Adrenal gland (tissue), 19 donors: ENCODE measurements around the gene HBS1L. TPM values are rescaled to one million over a fixed set of nuclear protein-coding genes. Genes with fewer than 3 reads are reported as not detected.
A peak's percentile ranks its signal among the peaks of the same experiment; 100 is the strongest.

Experiments used
- DNase-seq, 7 donors: peaks; one replicate each; pipeline ENCODE4 v3.0.0-alpha.2; 2019 to 2020
- H3K27ac ChIP-seq, 5 donors: fragments of 200-600 bp; sonication (generic) in 4 of 5; 1 replicate in 3 of 5; 2 replicates in 2 of 5; pipeline versions ENCODE4 v1.5.1 to v1.8.0; 2016 to 2020; ENCODE audit warnings: mild to moderate bottlenecking in 1 of 5
- H3K27me3 ChIP-seq: fragments of 200-600 bp; 2 replicates; pipeline ENCODE4 v1.8.0; 2021
- H3K36me3 ChIP-seq, 2 donors: fragments of 200-600 bp; replicated peaks in 1 of 2; 1 replicate in 1 of 2; 2 replicates in 1 of 2; pipeline versions ENCODE4 v1.5.1 to v1.8.0; 2018 to 2022
- H3K4me1 ChIP-seq, 2 donors: fragments of 200-600 bp; replicated peaks in 1 of 2; 1 replicate in 1 of 2; 2 replicates in 1 of 2; pipeline versions ENCODE4 v1.5.1 to v1.8.0; 2018 to 2021
- H3K4me3 ChIP-seq, 4 donors: fragments of 200-600 bp; sonication (generic) in 3 of 4; one replicate each; pipeline ENCODE4 v1.5.1; 2016 to 2018
- H3K9me3 ChIP-seq, 3 donors: fragments of 200-600 bp; sonication (generic) in 1 of 3; replicated peaks in 1 of 3; 1 replicate in 2 of 3; 2 replicates in 1 of 3; pipeline versions ENCODE4 v1.5.1 to v1.8.0; 2016 to 2021
- POLR2A ChIP-seq, 2 donors: fragments of 450-650 bp; IDR thresholded peaks; one replicate each; pipeline ENCODE4 v1.6.1; 2017; ENCODE audit warnings: antibody characterized with exemption in 2 of 2, mild to moderate bottlenecking in 2 of 2, moderate library complexity in 1 of 2
- WGBS, 4 donors: extraction: QIAGEN DNeasy Blood & Tissue Kit in 2 of 4; methylation state at CpG; one replicate each; pipeline versions ENCODE4 v1.1.5 to v1.1.7; 2013 to 2017; 5-methylcytosine and 5-hydroxymethylcytosine counted together
- intact Hi-C, 2 donors: fragments of 100-400 bp; cut with DNase I; formaldehyde crosslinking; loops; one replicate each; pipeline versions ENCODE4 v1.14.1 to v1.15.0; 2022 to 2023
- long read RNA-seq, 10 donors: library from polyadenylated mRNA in 3 of 10; unstranded in 2 of 10; stranded (forward) in 1 of 10; transcript quantifications; one replicate each; pipeline ENCODE4 v2.0.0 and lab custom pipeline, GENCODE V29; 2021 to 2026
- polyA plus RNA-seq, 3 donors: library from polyadenylated mRNA; stranded (reverse); fragments of 200-250 nt in 2 of 3; fragments of 350-450 nt in 1 of 3; fragmentation: Illumina TruSeq in 1 of 3; extraction: RNeasy Lipid Tissue Mini Kit (QIAGEN cat#74804) in 1 of 3; gene quantifications; one replicate each; pipeline ENCODE4 v1.2.3, GENCODE V29; 2013 to 2014
- total RNA-seq, 9 donors: library from RNA; depleted of rRNA in 4 of 9; stranded (reverse); fragments of >200 nt in 4 of 9; fragments of 120-200 nt in 1 of 9; fragmentation: NEBNext Ultra II Directional in 1 of 9; extraction: Animal tissue kit (Norgen Biotek cat#: 25700) in 1 of 9; gene quantifications; one replicate each; pipeline versions ENCODE4 v1.1.0 to v1.2.4, GENCODE V29; 2013 to 2023
- TF ChIP-seq, protein P1 (sequence below), 6 experiments: fragments of 450-650 bp in 4 of 6; fragments of 200-600 bp in 2 of 6; sonication (generic) in 1 of 6; IDR thresholded peaks; 1 replicate in 5 of 6; 2 replicates in 1 of 6; pipeline versions ENCODE4 v1.5.1 to v1.8.0; 2016 to 2021; ENCODE audit warnings: antibody characterized with exemption in 6 of 6, mild to moderate bottlenecking in 2 of 6, moderate library complexity in 1 of 6
- donor health status: healthy with polysubstance abuse.
- donor health status: Bipolar disorder and iron deficiency.
- donor health status: DM: yes; HTN: yes; CAD: no.
- donor health status: DM: no; HTN: no; CAD: no.
- donor health status: DM: no; HTN: no; CAD: no.
- donor health status: DM: yes; HTN: yes; CAD: no.

Gene HBS1L
- total RNA-seq: 100 to 1,000 TPM in 1 of 9 donors, 10 to 100 TPM in 8; 42.2 to 104 (median 63.7) TPM
- 100 to 1,000 TPM in 1 of 3 donors, 10 to 100 TPM in 2; 17.0 to 121 (median 18.7) TPM for polyA plus RNA-seq
- long read RNA-seq, donor 1, full-length matches to known transcripts: 5 of 5 reads
- long read RNA-seq, donor 1, partial matches to known transcripts: 0 of 5 reads
- long read RNA-seq, donor 1, other reads (novel, unspliced or antisense): 0 of 5 reads
- long read RNA-seq, donor 2, full-length matches to known transcripts: 10 of 10 reads
- long read RNA-seq, donor 2, partial matches to known transcripts: 0 of 10 reads
- long read RNA-seq, donor 2, other reads (novel, unspliced or antisense): 0 of 10 reads
- long read RNA-seq, donor 3, full-length matches to known transcripts: 5 of 14 reads
- long read RNA-seq, donor 3, partial matches to known transcripts: 9 of 14 reads
- long read RNA-seq, donor 3, other reads (novel, unspliced or antisense): 0 of 14 reads
- long read RNA-seq, donor 4, full-length matches to known transcripts: 32 of 43 reads
- long read RNA-seq, donor 4, partial matches to known transcripts: 9 of 43 reads
- long read RNA-seq, donor 4, other reads (novel, unspliced or antisense): 2 of 43 reads
- long read RNA-seq, donor 5, full-length matches to known transcripts: 158 of 179 reads
- long read RNA-seq, donor 5, partial matches to known transcripts: 5 of 179 reads
- long read RNA-seq, donor 5, other reads (novel, unspliced or antisense): 16 of 179 reads
- long read RNA-seq, donor 6, full-length matches to known transcripts: 18 of 23 reads
- long read RNA-seq, donor 6, partial matches to known transcripts: 3 of 23 reads
- long read RNA-seq, donor 6, other reads (novel, unspliced or antisense): 2 of 23 reads
- long read RNA-seq, donor 7, full-length matches to known transcripts: 4 of 4 reads
- long read RNA-seq, donor 7, partial matches to known transcripts: 0 of 4 reads
- long read RNA-seq, donor 7, other reads (novel, unspliced or antisense): 0 of 4 reads
- long read RNA-seq, donor 8, full-length matches to known transcripts: 9 of 22 reads
- long read RNA-seq, donor 8, partial matches to known transcripts: 13 of 22 reads
- long read RNA-seq, donor 8, other reads (novel, unspliced or antisense): 0 of 22 reads
- long read RNA-seq, donor 9, full-length matches to known transcripts: 16 of 16 reads
- long read RNA-seq, donor 9, partial matches to known transcripts: 0 of 16 reads
- long read RNA-seq, donor 9, other reads (novel, unspliced or antisense): 0 of 16 reads
- long read RNA-seq, donor 10, full-length matches to known transcripts: 7 of 7 reads
- long read RNA-seq, donor 10, partial matches to known transcripts: 0 of 7 reads
- long read RNA-seq, donor 10, other reads (novel, unspliced or antisense): 0 of 7 reads

DNA sequence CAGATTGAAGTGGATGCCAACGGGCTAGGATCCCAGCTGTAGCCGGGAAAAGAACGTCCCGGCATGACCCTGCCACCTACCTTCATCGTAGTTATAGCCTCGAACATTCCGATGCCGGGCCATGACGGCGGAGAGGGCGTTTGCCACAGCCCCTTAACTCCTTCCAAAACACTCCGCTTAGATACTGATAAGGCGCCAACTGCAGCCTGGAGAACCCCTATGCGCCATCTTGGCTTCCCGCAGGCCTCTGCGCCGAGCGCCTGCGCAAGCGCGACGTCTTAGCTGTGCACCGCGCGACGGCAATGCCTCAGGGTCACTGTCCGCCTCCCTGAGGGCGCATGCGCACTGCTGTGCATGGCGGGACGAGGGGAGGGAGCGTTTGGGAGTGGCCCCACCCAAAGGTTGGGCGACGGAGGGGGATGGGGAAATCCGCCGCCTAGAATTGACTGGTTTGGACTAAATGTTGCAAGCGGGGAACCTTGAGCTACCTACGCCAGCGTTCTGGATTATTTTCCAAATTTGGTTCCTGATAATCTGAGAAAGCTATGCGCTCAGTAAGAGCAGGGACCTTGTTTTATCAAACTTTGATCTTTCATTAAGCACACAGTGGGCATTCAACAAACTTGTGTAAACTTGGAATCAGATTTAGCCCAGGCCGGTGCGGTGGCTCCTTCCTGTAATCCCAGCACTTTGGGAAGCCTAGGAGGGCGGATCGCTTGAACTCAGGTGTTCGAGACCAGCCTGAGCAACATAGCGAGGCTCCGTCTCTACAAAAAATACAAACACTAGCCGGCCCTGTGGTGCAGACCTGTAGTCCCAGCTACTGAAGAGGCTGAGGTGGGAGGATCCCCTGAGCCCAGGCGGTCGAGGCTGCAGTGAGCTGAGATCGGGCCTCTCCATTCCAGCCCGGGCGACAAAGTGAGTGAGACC, at the start of gene HBS1L:
Gene HBS1L (minus strand): TSS at position 254 of the 930 bp plus-strand sequence. CDS start 131 bp downstream, at position 123.
- peak within 1 kb of the TSS; percentile 53 to 93 (median 78) for H3K4me3 ChIP-seq
- H3K27ac ChIP-seq: peak within 1 kb of the TSS; percentile 25 to 96 (median 78)
- H3K4me1 ChIP-seq: peaks cover 9 to 27% of the 10 kb centered on the region in 2 donors
- peaks cover 0 to 2% of the 10 kb centered on the region in 2 donors for H3K36me3 ChIP-seq
- intact Hi-C loops: no loop called here
- H3K27me3 ChIP-seq: no peaks in the 10 kb centered on the region
- TF ChIP-seq, protein P1, sequence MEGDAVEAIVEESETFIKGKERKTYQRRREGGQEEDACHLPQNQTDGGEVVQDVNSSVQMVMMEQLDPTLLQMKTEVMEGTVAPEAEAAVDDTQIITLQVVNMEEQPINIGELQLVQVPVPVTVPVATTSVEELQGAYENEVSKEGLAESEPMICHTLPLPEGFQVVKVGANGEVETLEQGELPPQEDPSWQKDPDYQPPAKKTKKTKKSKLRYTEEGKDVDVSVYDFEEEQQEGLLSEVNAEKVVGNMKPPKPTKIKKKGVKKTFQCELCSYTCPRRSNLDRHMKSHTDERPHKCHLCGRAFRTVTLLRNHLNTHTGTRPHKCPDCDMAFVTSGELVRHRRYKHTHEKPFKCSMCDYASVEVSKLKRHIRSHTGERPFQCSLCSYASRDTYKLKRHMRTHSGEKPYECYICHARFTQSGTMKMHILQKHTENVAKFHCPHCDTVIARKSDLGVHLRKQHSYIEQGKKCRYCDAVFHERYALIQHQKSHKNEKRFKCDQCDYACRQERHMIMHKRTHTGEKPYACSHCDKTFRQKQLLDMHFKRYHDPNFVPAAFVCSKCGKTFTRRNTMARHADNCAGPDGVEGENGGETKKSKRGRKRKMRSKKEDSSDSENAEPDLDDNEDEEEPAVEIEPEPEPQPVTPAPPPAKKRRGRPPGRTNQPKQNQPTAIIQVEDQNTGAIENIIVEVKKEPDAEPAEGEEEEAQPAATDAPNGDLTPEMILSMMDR (IDR thresholded peaks at IDR 0.05): no peak
- TF ChIP-seq POLR2A (IDR thresholded peaks at IDR 0.05): peak; percentile 89 to 94
- no peaks in the 10 kb centered on the region for H3K9me3 ChIP-seq
- WGBS, 4 donors: 11 to 31% (median 20%) methylated on average over 19 to 53 of the region's 53 CpGs
- peak; percentile 97 to 98 (median 98) for DNase-seq

DNA sequence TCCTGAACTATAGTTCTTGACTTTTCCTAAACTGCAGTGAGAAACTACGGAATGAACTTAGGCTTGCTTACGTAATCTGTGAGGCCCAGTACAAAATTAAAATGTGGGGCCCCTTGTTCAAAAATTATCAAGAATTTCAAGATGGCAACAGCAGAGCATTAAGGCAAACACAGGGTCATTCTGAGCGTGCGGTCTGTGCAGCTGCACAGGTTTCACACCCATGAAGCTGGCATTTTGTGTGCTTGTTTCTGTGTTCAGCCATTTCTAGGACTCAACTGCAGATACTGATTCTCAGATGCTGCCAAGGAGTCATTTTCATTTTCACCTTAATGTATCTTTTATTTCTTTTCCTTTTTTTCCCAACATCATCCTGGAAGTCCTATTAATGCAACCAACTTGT, 49.6 kb upstream of the HBS1L start:
- intact Hi-C loops: no loop called here
- H3K9me3 ChIP-seq: no peaks in the 10 kb centered on the region
- H3K4me1 ChIP-seq: no peaks in the 10 kb centered on the region
- no peak overlapping the region for H3K4me3 ChIP-seq
- no peaks in the 10 kb centered on the region for H3K36me3 ChIP-seq
- TF ChIP-seq, protein P1 (IDR thresholded peaks at IDR 0.05): no peak
- TF ChIP-seq POLR2A (IDR thresholded peaks at IDR 0.05): no peak
- H3K27ac ChIP-seq: no peak overlapping the region
- DNase-seq: no peak
- WGBS, 4 donors: 86 to 93% (median 88%) methylated on average over 4 of the region's 4 CpGs
- peaks cover 6% of the 10 kb centered on the region for H3K27me3 ChIP-seq

DNA sequence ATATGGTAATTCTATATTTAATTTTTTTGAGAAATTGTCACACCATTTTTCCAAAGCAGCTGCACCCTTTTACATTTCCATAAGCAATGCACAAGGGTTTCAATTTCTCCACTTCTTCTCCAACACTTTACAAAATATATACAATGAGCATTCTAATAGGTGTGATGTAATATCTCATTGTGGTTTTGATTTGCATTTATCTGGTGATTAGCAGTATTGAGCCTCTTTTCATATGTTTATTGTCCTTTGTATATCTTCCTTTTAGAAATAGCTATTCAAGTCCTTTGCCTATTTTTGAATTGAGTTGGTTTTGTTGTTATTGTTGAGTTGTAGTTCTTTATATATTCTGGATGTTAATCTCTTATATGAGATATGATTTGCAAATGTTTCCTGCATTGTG, 47.6 kb upstream of the HBS1L start:
- Histone ChIP-seq H3K36me3 (no peaks in the 10 kb centered on the region), H3K27ac (no peak overlapping the region), H3K4me1 (no peaks in the 10 kb centered on the region), H3K9me3 (no peaks in the 10 kb centered on the region), H3K27me3 (peaks cover 6% of the 10 kb centered on the region), H3K4me3 (no peak overlapping the region)
- no peak for DNase-seq
- intact Hi-C loops: no loop called here
- TF ChIP-seq, protein P1 (IDR thresholded peaks at IDR 0.05): no peak
- no peak for TF ChIP-seq POLR2A (IDR thresholded peaks at IDR 0.05)
